DLD1 (cell line): ENCODE measurements around the gene GALNT7.
"Not testable (repeated sequence)": the region's sequence is repeated elsewhere in the genome, so short reads cannot be mapped to it uniquely, and the experiment has no call there.

Experiments
- in situ Hi-C: cut with HindIII; loops from 2 replicates; pipeline ENCODE4 v1.10.0; 2017; ENCODE audit warnings: low sequenced_read_pairs

GALNT7 gene

DNA sequence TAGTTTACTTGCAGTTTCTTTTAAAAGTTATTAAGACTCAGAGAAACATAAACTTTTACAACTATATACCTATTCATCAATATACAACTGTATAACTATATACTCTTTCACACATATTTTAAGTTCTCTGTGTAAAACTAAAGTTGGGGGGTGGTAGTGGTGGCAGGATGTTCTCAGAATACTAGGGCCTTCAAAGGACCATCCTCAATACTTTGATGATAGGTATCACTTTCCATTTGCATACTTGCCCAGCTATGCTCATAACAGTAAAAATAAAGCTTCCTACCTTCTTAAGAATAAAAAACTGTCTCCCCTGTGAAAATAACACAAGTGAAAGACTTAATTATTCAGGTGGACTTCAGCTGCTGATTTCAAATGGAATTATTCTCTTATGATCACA lies 2.9 kb upstream of the GALNT7 start:
- in situ Hi-C loops = no loop called here

GRCh38 chr4:173166491-173166890 lies 2.1 kb upstream of the GALNT7 start:
- in situ Hi-C loops = no loop called here

DNA sequence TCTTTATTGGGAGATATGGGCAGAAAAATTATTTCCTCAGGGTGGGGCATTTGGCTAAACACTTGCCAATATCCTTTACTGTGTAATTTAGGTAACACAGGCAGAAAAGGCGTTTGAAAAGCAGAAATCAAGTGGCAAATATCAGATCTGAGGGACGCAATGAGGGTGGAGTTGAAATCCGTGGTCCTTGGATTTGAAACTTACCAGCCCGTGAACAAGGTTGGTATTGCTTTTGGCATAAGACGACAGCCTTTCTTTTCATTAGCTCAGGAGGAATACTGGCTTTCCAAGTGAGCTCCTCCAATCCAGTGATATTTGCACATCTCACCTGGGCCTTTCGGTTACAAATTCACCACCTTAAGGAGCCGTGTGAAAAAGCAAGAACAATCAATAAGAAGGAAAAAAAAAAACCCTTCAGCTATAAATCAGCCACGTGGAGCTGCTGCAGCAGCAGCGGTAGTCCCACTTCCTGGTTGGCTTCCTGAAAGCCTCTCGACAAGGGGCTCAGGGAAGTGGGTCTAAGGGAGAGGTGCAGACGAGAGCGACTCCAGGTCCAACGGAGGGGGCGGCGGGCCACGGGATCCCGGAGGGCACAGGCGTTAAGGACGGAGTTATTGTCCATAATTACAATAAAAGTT lies 734 bp upstream of the GALNT7 start:
- in situ Hi-C loops = no loop called here

GRCh38 chr4:173169178-173169427 lies 492 bp downstream of the GALNT7 start:
- in situ Hi-C loops = no loop called here

GRCh38 chr4:173169428-173170181 lies 994 bp downstream of the GALNT7 start:
- in situ Hi-C loops = no loop called here

GRCh38 chr4:173170182-173170778 lies 1.7 kb downstream of the GALNT7 start:
- in situ Hi-C loops = no loop called here

DNA sequence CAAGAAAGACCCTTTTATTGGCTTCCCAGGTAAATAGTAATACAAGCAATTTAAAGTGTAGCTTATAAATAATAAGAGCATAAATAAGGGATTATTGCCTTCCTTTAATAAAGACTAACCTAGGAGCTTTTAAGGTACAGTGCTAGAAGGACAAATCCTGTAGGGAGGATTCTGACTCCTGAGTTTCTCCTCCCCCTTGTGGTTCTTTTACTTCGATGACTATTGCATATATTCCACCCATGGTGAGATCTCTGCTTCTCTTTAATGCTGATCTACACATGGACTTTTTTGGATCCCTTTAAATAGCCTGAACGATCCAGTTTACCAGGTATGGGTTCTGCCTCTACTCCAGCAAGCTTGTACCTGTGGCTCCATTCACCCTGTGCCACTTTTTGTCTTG lies 2.5 kb downstream of the GALNT7 start:
- in situ Hi-C loops = no loop called here

GRCh38 chr4:173171987-173172386 lies 3.4 kb downstream of the GALNT7 start:
- in situ Hi-C loops = no loop called here

- in situ Hi-C loops = no loop called here
Observed at GRCh38 chr4:173174184-173174583, 5.6 kb downstream of the GALNT7 start.

DNA sequence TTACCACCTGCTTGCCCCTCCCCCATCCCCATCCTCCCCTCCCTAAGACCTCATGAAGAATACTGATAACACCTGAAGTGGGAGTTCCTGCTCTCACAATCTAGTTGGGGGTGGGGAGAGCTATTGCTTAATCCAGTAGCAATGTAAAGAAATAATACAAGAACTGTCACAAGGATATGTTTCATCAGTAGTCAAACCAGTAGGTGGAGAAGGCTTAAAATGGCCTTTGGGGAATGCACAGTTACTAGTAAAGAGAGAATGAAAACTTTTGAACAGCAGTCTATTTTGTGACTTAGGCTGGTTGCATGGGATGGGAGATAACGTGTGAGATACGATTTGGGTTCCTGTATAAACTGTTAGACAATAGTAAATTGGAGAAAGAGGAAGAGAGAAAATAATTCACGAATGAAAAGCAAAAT lies 6.0 kb downstream of the GALNT7 start:
- in situ Hi-C loops = no loop called here

DNA sequence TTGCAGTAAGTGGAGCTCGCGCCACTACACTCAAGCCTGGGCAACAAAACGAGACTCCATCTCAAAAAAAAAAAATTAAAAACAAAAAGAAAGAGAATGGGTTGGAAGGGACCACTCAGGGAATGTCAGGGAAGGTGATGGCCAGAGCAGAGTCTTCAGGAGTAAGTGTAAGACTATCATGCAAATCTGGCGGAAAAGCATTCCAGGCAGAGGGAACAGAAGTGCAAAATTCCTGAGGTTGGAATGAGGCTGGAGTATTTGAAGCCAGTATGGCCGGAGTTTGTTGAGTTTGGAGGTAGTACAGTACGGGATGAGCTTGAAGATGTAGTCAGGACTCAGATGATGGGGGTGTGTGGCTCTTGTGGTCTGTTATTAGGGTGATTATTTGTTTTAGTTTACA lies 7.4 kb downstream of the GALNT7 start:
- in situ Hi-C loops = no loop called here

- in situ Hi-C loops = no loop called here
Observed at GRCh38 chr4:173177232-173177631, 8.6 kb downstream of the GALNT7 start.

- in situ Hi-C loops = no loop called here
Observed at GRCh38 chr4:173178144-173178543, 9.5 kb downstream of the GALNT7 start.

GRCh38 chr4:173181848-173182247 lies 13.2 kb downstream of the GALNT7 start:
- in situ Hi-C loops = no loop called here

DNA sequence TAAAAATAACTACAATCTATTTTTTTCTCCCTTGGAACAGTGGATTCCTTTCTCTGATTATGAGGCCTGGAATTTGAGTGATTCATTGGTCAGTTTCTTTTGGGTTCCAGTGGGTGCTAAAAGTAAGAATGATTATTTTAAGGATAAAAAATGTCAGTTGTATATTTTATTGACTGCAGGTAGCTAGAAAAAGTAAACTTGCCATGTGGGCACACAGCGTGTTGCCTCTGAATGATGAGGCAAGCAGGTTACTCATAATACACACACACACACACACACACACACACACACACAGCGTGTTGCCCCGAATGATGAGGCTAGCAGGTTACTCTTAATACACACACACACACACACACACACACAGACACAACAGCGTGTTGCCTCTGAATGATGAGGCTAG lies 13.8 kb downstream of the GALNT7 start:
- in situ Hi-C loops = no loop called here

- in situ Hi-C loops = not testable (repeated sequence)
Observed at GRCh38 chr4:173183659-173184247, 15.1 kb downstream of the GALNT7 start.

DNA sequence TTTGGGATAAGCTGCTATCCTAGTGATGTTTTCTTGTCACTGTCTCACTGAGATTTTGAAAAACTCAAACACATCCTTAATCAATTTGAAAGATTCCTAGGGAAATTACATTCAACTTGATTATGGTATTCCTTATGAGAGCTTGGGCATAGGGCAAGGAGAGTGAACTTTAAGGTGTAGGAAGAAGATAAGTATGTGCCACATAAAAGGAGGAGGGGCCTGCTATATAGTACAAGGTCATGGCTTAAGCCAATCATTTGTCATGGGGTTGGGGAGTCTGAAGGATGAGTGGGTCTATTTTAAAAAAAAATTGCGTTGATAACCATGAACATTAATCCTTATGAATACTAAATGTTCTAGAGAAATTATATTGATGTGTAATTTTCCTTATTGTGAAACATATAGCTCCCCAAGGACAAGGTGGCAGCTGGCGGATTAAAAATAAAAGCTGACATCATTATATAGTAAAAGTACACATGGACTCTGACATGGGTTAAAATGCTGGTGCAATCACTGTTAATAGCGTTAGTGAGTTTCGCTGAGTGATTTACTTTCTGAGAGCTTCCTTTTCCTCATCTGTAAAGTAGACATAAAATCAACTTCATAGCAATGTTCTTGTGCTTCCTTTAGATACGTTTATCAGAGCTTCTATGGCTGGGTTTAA lies 17.4 kb downstream of the GALNT7 start:
- in situ Hi-C loops = no loop called here

- in situ Hi-C loops = no loop called here
Observed at GRCh38 chr4:173187732-173188131, 19.1 kb downstream of the GALNT7 start.

- in situ Hi-C loops = no loop called here
Observed at GRCh38 chr4:173188648-173189047, 20.0 kb downstream of the GALNT7 start.

- in situ Hi-C loops = no loop called here
Observed at GRCh38 chr4:173189117-173189693, 20.6 kb downstream of the GALNT7 start.

DNA sequence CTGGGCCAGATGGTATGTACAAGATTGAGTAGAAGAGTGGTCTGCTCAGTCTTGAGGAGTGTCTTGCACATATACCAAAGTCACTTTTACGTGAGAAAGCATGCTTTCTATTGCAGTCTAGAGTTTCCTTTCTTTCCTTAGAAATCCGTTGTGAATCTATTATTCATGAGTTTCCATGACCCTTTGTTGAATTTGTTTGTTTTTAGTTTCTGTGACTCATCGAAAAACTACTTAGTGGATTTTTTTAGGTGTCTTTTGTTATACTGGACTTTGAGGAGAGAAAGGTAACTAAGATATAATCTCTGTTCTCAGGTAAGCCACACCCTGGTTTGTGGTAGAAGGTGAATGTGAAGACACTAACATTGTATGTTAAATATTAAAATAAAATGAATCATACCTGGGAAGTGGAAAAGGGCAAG lies 23.0 kb downstream of the GALNT7 start:
- in situ Hi-C loops = no loop called here
